ENCODE results near the gene PPP2R5B.
"Not testable (repeated sequence)": the region's sequence is repeated elsewhere in the genome, so short reads cannot be mapped to it uniquely, and the experiment has no call there.

Gene PPP2R5B

DNA sequence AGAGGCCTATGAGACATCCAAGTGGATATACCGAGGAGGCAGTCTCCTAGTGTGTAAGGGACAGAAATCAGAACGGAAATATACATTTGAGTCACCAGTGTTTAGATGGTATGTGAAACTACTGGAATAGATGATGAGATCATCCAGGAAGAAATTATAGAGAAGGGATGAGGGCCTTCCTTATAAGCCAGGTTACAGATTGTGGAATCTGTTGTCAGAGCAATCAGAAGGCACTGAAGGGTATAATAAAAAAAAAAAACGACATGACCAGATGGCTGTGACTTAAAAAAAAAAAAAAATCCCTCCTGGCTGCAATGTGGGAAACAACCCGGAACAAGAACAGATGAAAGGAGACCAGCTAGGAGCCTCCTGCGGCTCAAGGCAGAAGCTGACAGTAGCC lies 44.7 kb downstream of the PPP2R5B start:
- in situ Hi-C loops (cut with MboI; ENCODE audit: low sequenced_read_pairs) = no loop called here

DNA sequence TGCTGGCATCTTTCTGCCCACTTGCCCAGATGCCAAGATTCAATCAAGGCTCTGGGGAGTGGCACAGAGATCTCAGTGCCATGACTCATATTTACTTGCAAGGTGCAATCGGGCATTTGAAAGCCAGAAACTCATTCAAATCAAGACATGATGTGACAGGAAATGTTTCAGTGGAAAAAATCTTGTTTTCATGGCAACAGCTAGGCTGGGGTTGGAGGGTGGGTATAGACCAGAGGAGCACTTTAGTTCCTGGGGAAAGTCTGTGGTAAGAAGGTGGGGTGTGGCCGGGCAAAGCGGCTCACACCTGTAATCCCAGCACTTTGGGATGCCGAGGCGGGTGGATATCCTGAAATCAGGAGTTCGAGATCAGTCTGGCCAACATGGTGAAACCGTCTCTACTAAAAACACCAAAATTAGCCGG lies 46.3 kb downstream of the PPP2R5B start:
- in situ Hi-C loops (cut with MboI; ENCODE audit: low sequenced_read_pairs) = no loop called here

DNA sequence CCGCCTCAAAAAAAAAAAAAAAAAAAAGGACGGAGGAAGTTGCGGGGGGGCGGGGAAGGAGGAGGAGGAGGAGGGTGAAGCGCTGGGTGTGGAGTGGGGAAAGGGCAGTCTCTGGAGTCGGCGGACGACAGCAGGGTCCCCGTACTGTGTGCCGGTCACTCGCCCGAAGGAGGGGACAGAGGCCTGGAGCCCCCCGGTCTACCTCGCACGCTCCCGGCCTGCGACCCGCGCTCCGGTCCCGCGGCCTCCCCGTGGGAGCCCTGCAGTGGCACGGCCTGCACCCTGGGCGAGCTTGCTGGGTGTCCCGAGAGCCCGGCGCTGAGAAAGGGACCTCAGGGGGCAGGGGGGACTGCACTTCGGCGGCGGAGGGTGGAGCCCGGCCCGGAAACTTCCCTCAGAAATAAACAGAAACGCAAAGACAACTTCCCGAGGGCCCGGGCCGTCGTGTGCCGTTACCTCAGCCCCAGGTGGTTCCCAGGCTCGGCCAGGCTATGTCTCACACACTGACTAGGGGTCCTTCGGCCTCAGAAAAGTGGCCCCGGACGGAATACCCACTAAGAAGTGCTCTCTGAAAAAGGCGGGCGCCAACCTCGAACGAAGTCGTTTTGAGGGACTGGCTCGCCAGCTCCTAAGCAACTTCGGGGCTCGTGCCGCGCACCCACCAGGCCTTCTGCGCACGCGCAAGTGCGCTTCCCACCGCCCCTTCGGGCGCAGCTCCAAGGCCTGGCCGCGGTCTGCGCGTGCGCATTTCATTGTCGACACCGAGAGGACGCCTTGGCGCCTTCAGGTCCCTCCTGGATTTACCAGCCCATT lies 47.1 kb downstream of the PPP2R5B start, which contains the start of gene MAJIN:
Gene MAJIN, minus strand, starts transcription at position 688 of the 813 bp plus-strand sequence. CDS start 12,703 bp downstream, outside the sequence.
- in situ Hi-C loops (cut with MboI; ENCODE audit: low sequenced_read_pairs) = no loop called here

DNA sequence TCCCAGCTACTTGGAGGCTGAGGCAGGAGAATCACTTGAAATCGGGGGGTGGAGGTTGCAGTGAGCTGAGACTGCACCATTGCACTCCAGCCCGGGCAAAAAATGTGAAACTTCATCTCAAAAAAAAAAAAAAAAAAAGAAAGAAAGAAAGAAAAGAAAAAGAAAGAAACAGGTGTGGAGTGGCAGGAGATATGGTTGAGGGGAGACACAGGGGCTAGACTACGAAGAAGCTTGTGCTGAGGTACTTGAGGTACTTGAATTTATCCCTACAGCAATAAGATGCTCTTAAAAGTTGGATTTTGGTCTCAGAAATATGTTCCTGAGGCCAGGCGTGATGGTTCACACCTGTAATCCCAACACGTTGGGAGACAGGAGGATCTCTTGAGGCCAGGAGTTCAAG lies 49.6 kb downstream of the PPP2R5B start:
- in situ Hi-C loops (cut with MboI; ENCODE audit: low sequenced_read_pairs) = no loop called here

DNA sequence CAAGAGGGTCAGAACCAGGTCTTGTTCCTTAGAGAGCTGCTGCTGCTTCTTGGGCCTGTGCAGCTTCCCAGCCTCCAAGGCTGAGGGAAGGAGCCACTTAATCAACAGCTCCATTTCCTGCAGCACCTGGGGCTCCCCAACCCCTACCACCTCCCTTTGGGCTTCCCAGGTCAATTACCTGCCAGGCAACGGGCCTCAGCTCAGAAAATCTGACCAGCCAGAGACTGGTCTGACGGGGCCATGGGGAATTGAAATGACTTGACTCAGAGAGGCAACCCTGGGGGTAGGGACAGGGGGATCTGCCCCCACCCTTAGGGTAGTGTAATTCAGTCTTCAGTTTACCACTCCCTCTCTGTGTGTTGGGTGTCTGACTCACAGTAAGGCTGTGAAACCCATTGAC lies 52.2 kb downstream of the PPP2R5B start:
- in situ Hi-C loops (cut with MboI; ENCODE audit: low sequenced_read_pairs) = no loop called here

DNA sequence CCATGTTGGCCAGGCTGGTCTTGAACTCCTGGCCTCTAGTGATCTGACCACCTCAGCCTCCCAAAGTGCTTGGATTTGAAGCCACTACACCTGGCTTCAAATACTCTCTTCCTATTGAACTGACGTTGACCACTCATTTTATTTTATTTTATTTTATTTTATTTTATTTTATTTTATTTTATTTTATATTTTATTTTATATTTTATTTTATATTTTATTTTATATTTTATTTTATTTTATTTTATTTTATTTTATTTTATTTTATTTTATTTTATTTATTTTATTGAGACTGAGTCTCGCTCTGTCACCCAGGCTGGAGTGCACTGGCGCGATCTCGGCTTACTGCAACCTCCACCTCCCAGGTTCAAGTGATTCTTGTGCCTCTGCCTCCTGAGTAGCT lies 58.9 kb downstream of the PPP2R5B start:
- in situ Hi-C loops (cut with MboI; ENCODE audit: low sequenced_read_pairs) = not testable (repeated sequence)

Data from HL-60/S4 treated with phorbol 12-myristate 13-acetate at 8.2 ng/mL for 4 days and 3 days (cell line).